Fibroblast of lung (primary cell): Measurements from ENCODE around the gene NUP93. TPM values are rescaled to one million over a fixed set of nuclear protein-coding genes. Genes with fewer than 3 reads are reported as not detected.

ENCODE experiments used
- DNase-seq, 2 donors: peaks; one replicate each; pipeline versions ENCODE4 v3.0.0 to v3.0.0-alpha.2; 2010; ENCODE audit warnings: low read depth in 2 of 2
- H2AFZ ChIP-seq: 2 replicates; pipeline ENCODE4 v1.5.1; 2012; ENCODE audit warnings: low read length, control low read depth, inconsistent platforms
- H3K27ac ChIP-seq: 2 replicates; pipeline ENCODE4 v1.5.1; 2011; ENCODE audit warnings: low read length, control low read depth; ENCODE audit not compliant: insufficient read depth
- H3K27me3 ChIP-seq: 2 replicates; pipeline ENCODE4 v1.5.1; 2011; ENCODE audit warnings: mild to moderate bottlenecking, low read length; ENCODE audit not compliant: control insufficient read depth, insufficient read depth
- H3K36me3 ChIP-seq: 2 replicates; pipeline ENCODE4 v1.5.1; 2011; ENCODE audit warnings: low read length; ENCODE audit not compliant: control insufficient read depth, insufficient read depth
- H3K4me1 ChIP-seq: 2 replicates; pipeline ENCODE4 v1.5.1; 2011; ENCODE audit warnings: low read length; ENCODE audit not compliant: control insufficient read depth, insufficient read depth; ENCODE audit errors: extremely low read depth
- H3K4me2 ChIP-seq: 2 replicates; pipeline ENCODE4 v1.5.1; 2011; ENCODE audit warnings: low read length, control low read depth; ENCODE audit not compliant: insufficient read depth; ENCODE audit errors: extremely low read depth
- H3K4me3 ChIP-seq, 4 experiments: fragments of 200-600 bp in 1 of 4; sonication (generic) in 1 of 4; replicated peaks in 1 of 4; 2 replicates each; pipeline ENCODE4 v1.5.1; 2011 to 2016; ENCODE audit warnings: low read length in 4 of 4, low read depth in 3 of 4, mild to moderate bottlenecking in 3 of 4, control low read depth in 2 of 4, inconsistent platforms in 1 of 4, mixed read lengths in 1 of 4; ENCODE audit not compliant: insufficient read depth in 1 of 4; ENCODE audit errors: control extremely low read depth in 1 of 4
- H3K79me2 ChIP-seq: 2 replicates; pipeline ENCODE4 v1.5.1; 2012; ENCODE audit warnings: mild to moderate bottlenecking, low read length, inconsistent platforms; ENCODE audit not compliant: control insufficient read depth, insufficient read depth
- H3K9ac ChIP-seq: 2 replicates; pipeline ENCODE4 v1.5.1; 2011; ENCODE audit warnings: mild to moderate bottlenecking, low read length, control low read depth; ENCODE audit not compliant: insufficient read depth
- H3K9me3 ChIP-seq: 2 replicates; pipeline ENCODE4 v1.5.1; 2012; ENCODE audit warnings: low read depth, low read length; ENCODE audit not compliant: control insufficient read depth, insufficient read depth
- H4K20me1 ChIP-seq: 2 replicates; pipeline ENCODE4 v1.5.1; 2011; ENCODE audit warnings: low read length; ENCODE audit not compliant: control insufficient read depth, insufficient read depth; ENCODE audit errors: extremely low read depth
- EZH2 ChIP-seq: IDR thresholded peaks from 2 replicates; pipeline ENCODE4 v1.5.1; 2012; ENCODE audit warnings: low read length, control low read depth, mild to moderate bottlenecking; ENCODE audit errors: missing control alignments
- polyA plus RNA-seq, 2 donors: library from polyadenylated mRNA; depleted of rRNA in 1 of 2; stranded (reverse) in 1 of 2; unstranded in 1 of 2; fragments of >200 nt; gene quantifications; 2 replicates each; pipeline ENCODE4 v1.2.1, GENCODE V29; 2011 to 2012; ENCODE audit warnings: missing spikeins in 1 of 2
- total RNA-seq: library from RNA; depleted of rRNA; stranded (reverse); fragments of >200 nt; gene quantifications from 2 replicates; pipeline ENCODE4 v1.2.1, GENCODE V29; 2014
- TF ChIP-seq, protein P1 (sequence below), 2 donors: IDR thresholded peaks in 1 of 2; conservative IDR thresholded peaks in 1 of 2; 1 replicate in 1 of 2; 2 replicates in 1 of 2; pipeline ENCODE4 v1.5.1; 2011 to 2012; ENCODE audit warnings: low read length in 2 of 2, control low read depth in 1 of 2, inconsistent platforms in 1 of 2, low read depth in 1 of 2, mild to moderate bottlenecking in 1 of 2

NUP93 gene
- total and polyA plus RNA-seq, 2 donors (not counting 1 experiment from before 2014, with no cell fraction given), result 37.6 to 42.9 TPM

DNA sequence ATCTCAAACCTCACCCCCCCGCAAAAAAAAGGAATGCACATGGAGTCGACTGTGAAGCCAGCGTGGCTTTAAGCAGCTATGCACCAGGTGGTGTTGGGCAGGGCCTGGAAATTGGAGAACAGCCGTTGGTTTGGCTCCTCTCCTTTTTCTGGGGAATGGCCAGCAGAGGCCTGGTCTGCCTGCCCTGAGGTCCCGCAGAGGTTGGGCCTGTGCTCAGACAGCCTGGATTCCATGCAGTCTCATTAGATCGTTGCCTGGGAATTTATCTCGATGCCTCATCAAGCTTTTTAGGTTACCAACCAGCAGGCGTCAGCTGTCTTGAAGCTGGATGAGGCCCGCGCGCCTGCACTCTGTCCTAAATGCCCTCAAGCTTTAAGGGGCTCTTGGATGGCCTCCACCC is 144.9 kb downstream of the NUP93 start:
- Histone ChIP-seq H3K27me3 (no peaks in the 10 kb centered on the region), H3K79me2 (no peaks in the 10 kb centered on the region), H3K36me3 (no peaks in the 10 kb centered on the region), H3K4me3 (no peak overlapping the region), H3K9me3 (no peaks in the 10 kb centered on the region), H3K4me2 (no peak overlapping the region), H3K9ac (no peak overlapping the region), H2AFZ (no peak overlapping the region), H3K4me1 (no peaks in the 10 kb centered on the region), H4K20me1 (no peaks in the 10 kb centered on the region), H3K27ac (no peak overlapping the region)
- DNase-seq, result peak; percentile 47 to 73
- TF ChIP-seq, protein P1, sequence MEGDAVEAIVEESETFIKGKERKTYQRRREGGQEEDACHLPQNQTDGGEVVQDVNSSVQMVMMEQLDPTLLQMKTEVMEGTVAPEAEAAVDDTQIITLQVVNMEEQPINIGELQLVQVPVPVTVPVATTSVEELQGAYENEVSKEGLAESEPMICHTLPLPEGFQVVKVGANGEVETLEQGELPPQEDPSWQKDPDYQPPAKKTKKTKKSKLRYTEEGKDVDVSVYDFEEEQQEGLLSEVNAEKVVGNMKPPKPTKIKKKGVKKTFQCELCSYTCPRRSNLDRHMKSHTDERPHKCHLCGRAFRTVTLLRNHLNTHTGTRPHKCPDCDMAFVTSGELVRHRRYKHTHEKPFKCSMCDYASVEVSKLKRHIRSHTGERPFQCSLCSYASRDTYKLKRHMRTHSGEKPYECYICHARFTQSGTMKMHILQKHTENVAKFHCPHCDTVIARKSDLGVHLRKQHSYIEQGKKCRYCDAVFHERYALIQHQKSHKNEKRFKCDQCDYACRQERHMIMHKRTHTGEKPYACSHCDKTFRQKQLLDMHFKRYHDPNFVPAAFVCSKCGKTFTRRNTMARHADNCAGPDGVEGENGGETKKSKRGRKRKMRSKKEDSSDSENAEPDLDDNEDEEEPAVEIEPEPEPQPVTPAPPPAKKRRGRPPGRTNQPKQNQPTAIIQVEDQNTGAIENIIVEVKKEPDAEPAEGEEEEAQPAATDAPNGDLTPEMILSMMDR (conservative IDR thresholded peaks at IDR 0.05 in 1 of 2, IDR thresholded peaks at IDR 0.05 in 1 of 2; ENCODE audit: low read depth in 1 of 2, low read length in 2 of 2), result no peak
- TF ChIP-seq EZH2, result no peak

DNA sequence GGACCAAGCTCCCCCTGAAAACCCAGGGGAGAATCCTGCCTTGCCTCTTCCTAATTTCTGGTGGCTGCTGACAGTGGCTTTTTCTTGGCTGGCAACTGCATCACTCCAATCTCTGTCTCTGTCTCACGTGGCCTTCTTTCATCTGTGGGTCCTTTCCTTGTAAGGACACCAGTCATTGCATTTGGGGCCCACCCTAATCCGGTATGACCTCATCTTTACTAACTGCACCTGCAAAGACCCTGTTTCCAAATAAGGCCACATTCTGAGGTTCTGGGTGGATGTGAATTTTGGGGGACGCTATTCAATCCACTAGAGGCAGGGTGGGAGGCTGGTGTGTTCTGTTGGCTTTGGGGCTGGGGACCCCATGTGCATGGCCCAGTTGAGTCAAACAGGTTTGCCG is 146.1 kb downstream of the NUP93 start:
- Histone ChIP-seq H4K20me1 (no peaks in the 10 kb centered on the region), H3K27me3 (no peaks in the 10 kb centered on the region), H3K79me2 (no peaks in the 10 kb centered on the region), H3K36me3 (no peaks in the 10 kb centered on the region), H3K9ac (no peak overlapping the region), H2AFZ (no peak overlapping the region), H3K4me3 (no peak overlapping the region), H3K4me2 (no peak overlapping the region), H3K9me3 (no peaks in the 10 kb centered on the region), H3K27ac (no peak overlapping the region), H3K4me1 (no peaks in the 10 kb centered on the region)
- TF ChIP-seq, protein P1 (conservative IDR thresholded peaks at IDR 0.05 in 1 of 2, IDR thresholded peaks at IDR 0.05 in 1 of 2; ENCODE audit: low read depth in 1 of 2, low read length in 2 of 2), result no peak
- no peak for TF ChIP-seq EZH2
- no peak for DNase-seq

DNA sequence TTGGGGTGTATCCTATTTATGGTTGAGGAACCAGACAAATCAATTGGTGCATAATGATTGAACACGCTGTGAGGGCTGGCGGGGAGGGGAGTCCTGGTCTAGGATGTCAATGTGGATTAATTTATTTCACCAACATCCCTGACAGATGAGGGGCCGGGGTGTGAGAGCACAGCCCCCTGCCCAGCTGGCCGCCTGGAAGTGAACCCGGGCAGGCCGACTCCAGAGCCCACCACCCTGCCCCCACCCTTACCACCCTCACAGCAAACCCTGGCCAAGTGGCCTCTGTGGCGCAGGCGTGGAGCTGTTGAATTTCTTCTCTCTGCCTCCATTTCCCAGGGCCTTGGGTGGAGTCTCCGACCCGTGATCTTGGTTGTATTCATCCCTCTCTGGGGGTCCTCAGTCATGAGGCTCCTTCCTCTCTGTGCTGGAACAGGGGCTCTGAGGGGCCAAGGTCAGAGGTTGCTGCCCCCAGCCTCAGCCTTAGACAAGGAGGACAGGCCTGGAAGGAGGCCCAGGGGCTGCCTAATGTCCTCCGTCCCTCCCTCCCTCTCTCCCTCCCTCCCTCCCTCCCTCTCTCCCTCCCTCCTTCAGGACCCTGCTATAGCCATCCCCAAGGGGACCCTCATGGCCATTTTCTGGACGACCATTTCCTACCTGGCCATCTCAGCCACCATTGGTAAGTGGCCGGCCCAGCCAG is 147.7 kb downstream of the NUP93 start:
- H3K27ac ChIP-seq, result no peak overlapping the region
- no peak overlapping the region for H2AFZ ChIP-seq
- no peaks in the 10 kb centered on the region for H3K36me3 ChIP-seq
- H3K9ac ChIP-seq, result no peak overlapping the region
- H3K9me3 ChIP-seq, result no peaks in the 10 kb centered on the region
- no peaks in the 10 kb centered on the region for H4K20me1 ChIP-seq
- no peak overlapping the region for H3K4me2 ChIP-seq
- H3K4me1 ChIP-seq, result no peaks in the 10 kb centered on the region
- TF ChIP-seq EZH2, result no peak
- TF ChIP-seq, protein P1 (conservative IDR thresholded peaks at IDR 0.05 in 1 of 2, IDR thresholded peaks at IDR 0.05 in 1 of 2; ENCODE audit: low read depth in 1 of 2, low read length in 2 of 2), result no peak
- H3K27me3 ChIP-seq, result no peaks in the 10 kb centered on the region
- DNase-seq, result no peak
- no peaks in the 10 kb centered on the region for H3K79me2 ChIP-seq
- H3K4me3 ChIP-seq, result no peak overlapping the region
